T-helper 22 cell (primary cell): Measurements from ENCODE around the gene TMEM212.

Experiments used
- DNase-seq: peaks from one replicate; pipeline ENCODE4 v3.0.0-alpha.2; 2020; ENCODE audit warnings: low read depth

The TMEM212 gene

DNA sequence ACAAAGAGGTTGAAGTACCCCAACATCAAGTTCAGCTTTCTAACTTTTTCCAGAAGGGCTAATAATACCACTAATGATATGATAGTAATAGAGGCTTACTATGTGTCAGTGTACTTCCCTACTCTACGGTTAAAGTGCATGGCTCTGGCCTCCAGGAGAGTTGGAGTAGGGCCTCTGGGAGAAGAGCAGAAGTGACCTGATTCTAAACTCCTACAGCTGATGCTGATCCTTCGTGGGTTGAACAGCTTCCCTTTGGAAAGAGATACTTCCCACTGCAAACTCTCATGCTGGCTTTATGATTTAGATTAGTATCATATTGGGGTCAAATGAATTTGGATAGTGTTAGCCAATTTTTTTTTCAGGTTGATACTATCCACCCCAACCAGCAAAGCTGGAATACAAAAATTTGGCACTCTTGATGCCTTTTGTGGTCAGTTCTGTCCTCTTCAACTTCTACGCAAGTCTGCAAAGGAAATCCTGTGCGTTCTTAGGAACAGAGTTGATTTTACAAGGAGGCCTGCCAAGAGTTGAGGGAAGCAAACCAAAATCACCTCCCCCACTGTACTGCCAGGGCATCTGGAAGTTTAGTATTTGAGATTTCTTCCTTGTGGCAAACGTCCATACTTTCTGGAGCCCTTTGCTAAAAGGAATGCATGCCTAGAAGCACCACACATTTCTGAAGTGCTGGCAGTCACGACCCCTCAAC, 17.8 kb downstream of the TMEM212 start:
- DNase-seq: no peak

DNA sequence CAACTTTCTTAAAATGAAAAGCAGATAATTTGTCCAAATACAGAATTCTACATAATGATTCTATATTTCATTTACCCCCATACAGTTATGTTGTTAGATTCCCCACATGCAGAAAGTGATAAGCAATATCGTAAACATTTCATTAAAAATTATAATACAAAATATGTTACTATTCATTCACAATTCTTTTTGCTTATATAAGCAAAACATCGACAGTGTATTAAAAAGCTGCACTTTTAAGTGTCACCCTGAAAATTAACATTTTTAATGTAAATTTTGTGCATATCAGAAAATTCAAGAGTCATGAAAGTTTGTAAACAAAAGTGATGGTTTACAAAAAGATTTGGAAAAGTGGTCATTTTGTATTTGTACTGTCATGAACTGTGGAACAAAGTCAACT, 19.2 kb downstream of the TMEM212 start:
- no peak for DNase-seq

DNA sequence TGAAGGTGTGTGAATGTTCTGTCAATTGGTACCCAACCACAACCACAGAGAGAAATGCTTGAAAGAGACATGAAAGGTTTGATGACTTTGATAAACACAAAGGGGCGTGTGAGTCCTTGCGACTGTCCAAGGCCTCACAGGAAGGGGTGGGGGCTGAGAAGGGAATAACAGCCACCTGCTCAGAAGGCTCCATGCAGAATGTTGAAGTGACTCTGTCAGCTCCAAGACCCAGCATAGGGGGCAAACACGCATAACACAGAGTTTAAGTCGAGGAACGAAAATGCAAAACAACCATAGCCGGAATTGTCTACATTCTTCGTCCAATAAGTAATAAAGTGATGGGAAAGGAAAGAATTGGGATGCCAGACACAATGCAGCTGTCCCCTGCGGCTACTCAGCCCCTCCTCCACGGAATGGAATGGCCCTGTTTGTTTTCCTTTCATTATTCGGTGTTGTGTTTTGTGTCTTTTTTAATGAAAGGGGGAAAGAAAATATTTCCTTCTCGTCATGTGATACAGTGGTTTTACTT, 19.9 kb downstream of the TMEM212 start:
- DNase-seq: no peak

DNA sequence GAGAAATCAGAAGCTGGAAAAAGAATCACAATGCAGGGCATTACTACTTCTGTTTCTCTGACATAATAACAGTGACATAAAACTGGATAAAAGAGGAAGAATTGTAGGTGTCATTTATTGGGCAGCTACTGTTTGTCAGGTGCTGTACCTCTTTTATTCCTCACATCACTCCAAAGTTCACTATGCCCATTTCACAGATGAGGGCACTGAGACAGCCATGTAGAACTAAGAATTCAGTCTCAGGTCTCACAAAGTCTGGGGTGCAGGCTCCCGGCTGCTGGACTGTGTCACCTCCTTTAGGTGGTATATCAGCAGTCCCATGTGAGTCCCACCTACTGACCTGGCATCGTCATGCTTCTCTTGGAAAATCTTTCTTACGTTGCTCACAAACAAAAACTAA, 20.8 kb downstream of the TMEM212 start:
- DNase-seq: no peak

DNA sequence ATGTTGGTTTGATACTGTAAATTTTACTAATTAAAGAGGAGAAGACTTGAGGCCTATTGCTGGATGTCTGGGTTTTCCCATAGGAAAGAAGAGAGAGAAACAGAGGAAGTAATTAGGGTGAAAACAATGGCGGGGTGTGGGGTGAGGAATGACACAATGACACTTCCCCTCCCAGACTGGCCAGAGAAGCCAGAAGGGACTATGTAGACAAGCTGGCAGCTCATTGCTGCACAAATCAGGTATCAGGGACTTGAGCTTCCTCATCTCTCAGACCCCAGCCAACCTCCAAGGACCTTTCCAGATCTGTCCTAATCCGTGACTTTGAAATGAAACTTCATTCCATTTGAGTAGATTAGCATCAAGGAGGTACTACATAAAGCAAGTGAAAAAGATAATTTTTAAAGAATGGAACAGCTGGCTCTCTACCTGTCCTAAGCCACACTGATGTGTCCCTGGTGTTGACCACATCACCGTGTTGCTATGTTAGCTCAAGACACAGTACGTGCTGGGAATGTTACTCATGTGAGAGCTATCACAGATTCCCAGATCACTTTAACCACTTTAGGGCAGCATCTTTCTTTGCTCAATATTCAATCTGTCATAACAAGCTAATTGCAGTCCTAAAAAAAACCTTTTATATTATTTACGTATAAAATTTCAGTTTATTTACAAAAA, 22.2 kb downstream of the TMEM212 start:
- DNase-seq: no peak

DNA sequence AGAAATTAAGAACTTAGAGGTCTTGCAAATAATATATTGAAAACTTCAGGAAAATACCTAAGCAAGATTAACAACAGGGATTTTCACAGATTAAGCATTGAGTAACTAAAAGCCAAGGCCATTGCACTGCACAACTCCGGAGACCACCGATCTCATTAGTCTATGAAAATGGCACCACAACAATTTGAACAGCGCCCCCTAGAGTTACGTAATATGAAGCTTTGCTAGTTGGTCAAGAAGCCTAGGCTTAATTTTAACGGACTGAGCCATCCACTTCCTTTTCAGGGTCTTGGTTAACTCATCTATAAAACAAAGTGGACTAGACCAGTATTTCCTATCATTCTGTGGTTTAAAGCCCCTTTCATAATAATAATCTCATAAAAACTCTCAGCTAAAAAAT, 24.8 kb downstream of the TMEM212 start:
- no peak for DNase-seq

DNA sequence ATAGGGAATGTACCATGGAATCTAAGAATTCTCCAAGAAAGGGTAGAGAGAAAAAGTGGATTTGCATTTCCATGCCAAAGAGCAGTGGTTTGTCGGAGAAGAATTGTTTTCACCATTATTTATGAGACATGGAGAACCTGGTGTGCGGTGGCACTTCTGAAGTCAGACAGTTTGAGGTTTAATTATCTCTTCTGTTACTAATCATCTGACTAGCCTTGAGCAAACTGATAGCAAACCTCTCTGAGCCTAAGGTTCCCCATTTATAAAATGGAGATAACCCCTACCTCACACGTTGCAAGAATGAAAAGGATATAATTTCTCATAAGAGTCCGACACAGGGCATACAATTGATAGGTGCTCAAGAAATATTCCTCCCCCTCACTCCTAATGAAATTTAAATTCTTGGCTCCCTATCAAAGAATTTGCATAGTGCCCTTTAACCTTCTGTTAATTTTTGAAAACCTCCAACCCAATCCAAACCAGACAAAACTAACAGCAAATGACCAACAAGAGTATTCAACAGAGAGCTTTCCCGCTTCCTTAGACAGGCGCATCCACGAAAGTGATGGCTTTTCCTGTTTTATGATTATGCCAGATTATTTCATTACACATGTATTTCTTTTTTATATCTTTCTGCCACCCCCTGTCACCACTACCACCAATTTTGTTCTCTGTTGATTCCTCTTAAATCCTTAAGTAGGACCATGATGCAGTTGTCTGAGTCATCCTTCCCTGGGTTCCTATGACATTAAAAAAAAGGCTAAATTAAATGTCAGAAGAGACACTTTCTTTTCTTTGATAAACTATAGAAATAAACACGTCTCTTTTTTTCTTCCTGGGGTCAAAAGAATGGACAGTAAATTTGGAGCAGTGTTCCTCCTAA, 28.5 kb downstream of the TMEM212 start:
- DNase-seq: no peak

DNA sequence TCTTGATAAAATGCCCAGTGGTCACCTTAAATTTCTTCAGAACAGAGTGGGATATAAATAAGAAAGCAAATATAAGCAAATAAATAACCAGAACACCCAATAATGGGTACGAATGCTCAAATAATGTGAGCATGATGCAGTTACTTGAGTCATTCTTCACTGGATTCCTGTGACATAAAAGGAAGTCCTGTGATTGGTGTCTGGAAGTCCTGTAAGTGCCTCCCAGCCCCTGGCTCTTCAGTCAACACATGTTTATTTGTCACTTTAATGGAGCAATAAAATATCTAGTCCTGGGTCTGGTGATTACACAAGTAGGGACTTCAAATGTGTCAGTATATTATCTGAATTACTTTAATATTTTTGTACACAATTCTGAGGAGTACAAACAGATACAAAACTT, 30.4 kb downstream of the TMEM212 start:
- no peak for DNase-seq

DNA sequence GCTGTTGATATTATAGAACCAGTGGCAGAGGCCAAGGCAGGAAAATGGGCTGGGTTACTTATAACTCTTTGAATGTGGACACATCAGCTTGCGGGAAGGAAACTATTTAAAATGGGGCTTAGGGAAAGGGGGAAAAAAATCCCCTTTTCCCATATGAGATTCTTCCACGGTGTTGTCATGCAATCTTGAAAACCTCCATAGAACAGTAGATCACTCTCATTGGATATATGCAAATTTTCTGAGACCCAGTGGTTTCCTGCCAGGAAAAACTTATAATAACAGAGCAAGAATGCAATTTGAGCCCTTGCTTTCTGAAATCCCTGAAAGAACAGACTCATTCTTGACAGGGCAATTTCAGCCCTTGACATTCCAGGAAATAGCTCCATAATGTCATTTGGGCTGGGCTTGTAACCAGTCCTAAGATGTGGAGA, 31.1 kb downstream of the TMEM212 start:
- no peak for DNase-seq

DNA sequence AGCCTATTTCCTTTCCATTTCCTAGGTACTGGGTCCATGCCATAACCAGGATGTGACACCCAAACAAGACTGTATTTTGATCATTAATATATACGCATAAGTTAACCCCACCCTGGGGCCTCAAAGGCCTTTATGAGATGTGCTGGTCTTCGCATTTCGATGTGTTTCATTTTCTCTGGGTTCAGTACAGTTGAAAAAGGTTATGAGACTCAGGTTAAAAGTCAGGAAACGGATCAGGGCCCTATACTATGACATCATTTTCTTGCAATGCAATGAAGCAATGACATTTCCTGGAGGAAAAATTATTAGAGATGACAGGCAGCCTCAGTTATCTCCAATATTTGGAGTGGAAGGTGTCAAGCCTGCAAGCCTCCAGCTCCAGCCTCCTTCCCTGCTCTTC, 31.7 kb downstream of the TMEM212 start:
- DNase-seq: no peak

DNA sequence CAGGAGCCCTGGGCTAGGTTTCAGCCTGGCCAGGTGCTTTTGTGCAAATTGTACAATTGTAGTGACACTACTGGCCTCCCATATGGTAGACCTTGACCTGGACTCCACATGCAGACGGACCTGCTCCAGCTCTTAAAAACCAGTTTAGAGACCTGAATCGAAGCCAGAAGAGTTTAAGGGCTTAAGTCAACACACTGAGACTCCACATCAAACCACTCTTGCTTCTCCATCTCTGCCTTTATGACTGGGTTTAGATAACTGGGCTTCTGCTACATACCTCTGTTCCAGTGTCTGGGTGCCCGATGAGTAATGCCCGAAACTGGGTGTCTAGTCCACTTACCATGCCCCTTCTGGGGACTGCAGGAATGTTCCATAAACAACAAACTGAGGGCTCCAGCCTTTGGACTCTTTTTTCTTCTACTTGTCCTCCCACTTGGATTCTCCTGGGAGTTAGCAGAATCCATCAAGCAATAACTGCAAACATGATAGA, 32.8 kb downstream of the TMEM212 start:
- DNase-seq: no peak

DNA sequence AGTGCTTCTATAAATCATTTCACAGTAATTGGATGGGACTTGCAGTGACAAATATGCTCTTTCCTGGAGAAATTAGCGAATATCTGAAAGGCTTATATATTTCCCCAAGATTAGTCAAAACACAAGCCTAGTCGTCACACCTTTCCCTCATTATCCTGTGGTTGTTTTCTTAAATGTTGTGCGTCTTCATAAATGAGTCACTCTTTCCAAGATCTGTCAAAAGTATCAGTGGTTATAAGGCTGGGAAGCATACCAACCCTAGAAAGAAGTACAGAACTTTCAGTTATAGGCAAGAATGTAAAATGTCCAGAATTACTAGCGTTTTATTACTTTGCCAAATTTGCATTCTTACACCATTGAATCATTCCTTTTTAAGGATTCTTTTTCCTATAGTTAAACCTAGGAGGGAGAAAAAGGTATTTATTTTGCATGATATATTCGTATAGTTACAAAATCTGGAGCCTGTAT, 33.6 kb downstream of the TMEM212 start:
- DNase-seq: no peak

DNA sequence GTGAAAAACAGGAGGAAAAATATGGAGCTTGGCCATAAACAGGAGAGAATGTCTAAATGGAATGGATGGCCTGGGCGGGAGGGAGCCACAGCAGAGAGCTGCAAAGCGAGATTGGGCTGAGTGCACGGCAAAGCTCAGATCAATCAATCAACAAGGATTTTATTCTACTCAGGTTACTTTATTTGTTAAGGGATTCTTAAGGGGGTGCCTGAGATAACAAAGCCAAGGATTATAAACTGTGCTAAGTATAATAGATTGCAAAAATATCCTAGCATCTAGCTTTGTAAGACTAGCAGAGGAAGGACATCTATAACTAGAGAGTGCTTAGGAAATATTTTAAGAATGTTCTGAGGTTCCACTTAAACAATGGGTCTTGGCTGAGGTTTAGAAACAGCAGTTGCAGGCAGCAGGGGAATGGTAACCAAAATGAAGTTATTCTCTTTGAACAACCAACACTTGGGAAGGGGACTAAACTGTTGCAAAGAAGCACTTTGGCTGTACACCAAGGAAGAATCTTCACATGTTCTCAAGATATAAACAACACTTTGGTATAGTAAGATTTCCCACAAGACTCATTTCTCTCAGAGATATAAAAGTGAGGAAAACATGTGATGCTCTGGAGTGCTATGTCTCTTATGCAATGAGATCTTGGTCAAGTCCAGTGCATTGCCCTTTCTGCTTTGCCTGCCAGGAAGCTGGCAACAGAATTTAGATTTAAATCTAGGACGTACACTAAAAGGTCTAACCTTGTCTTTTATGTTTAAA, 35.5 kb downstream of the TMEM212 start:
- no peak for DNase-seq

DNA sequence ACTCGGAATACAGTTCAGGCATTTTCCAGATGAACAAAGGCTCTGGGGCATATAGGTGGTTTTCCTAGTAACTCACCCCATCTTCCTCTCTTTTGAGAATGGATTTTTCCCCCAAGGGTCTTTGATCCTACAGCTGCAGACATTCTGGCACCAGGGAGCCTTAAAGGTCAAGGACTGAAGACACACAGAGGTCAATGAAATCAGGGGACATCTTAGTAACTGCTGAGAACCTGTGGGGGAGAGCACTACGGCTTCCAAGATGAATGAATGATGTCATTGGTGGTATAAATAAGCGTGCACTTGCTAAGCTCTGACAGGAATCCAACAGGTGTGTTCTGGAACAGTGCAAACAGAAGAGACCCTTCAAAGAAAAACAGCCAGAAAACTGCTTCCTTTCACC, 36.3 kb downstream of the TMEM212 start:
- no peak for DNase-seq

DNA sequence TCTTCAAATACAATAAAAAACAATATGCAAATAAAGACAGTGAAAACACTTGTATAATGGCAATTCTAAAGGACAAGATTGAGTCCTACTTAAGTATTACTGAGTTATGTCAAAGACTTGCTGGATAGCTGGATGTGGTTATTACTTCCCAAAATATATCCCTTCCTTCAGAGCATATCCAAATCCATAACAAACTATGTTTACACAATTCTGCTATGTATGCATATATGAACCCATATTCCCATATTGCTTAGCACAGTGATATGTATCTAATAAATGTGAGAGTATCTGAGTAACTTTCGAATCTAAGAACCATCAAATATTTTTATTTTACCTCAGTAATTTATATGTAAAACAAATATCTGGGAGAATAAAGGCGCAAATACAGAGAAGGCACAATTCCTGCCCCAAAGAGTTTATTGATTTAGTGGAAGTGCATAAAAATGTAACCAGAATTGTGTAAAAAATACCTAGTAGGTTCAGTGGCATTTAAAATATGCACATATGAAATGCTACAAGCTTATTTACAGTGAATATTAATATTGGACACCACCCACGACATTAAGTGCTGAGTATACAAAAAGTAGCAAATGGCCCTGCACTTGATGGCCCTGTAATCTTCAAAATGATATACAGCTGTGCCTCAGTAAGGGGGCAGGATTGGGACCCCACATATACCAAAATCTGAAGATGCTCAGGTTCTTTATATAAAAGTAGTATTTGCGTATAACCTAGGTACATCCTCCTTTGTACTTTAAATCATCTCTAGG, 37.1 kb downstream of the TMEM212 start:
- DNase-seq: no peak

DNA sequence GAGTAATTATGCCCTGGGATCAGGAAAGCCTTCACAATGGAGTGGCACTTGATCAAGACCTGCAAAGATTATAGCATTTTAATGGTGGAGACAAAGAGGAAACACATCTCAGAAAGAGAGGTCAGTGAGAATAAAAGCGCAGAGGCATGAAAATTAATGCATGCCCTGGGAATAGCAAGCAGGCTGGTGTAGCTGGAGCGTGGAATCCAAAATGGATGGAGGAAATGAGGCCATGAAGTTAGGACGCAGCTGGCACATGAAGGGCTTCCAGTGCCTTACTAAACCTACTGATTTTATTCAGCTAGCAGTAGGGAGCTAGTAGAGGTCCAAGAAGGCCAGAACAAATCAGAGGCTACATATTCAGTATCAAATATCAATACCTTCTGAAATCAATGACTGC, 38.1 kb downstream of the TMEM212 start:
- no peak for DNase-seq

DNA sequence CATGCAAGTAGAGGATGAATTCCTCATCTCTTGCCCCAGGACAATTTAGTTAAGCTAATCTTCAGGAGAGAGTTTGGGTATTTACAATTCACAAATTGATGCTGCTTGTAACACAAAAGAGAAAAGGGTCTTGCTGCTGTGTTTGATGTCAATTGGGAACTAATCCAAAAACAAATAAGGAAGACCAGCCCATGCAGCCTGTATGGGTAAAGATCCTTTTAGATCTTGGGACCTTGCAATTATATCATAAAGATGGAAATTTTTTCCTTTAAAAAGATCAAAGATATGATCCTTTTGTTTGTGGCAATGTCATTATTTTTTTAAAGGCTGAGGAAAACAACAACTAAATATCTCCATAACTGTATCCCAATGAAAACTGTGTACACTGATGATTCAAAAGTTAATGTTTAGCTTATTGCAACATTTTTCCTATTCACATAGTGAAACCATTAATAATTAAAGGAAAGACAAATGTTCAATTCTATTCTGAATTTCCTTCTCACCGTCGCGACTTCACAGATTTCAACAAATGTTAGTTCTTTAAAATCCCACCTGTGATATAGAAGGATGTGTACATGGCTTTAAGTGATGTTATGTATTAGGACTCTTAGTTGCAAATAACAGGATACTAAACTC, 40.2 kb downstream of the TMEM212 start:
- no peak for DNase-seq

DNA sequence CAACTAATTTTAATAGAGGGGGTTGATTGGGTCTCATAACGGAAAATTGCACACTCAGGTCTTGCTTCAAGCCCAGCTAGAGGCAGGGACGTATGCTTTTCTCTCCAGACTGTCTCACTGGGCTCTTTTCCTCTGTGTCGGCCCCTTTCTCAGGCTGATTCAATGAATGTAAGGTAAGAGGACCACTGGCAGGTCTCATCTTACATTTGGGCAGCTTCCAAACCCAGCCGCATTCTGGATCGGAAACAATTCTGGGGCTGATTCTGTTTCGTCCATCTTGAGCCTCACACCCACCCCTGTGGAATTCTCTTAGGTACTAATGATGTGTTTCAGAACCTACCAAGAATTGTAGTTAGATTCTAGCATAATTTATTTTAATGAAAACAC, 40.7 kb downstream of the TMEM212 start:
- DNase-seq: no peak

DNA sequence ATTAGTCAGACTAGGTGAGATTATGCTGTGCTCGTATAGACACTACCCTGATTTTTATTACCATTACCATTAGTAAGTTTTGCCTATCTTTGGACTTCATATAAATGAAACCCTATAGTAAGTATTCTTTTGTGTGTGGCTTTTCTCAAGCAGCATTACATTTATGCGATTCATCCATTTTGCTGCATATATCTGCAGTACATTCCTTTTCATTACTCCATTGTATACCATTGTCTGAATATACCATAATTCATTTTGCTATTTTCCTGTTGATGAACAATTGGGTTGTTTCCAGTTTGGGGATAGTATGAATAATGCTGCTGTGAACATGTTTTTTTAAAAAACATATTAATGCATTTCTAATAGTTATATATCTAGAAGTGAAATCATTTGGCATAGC, 45.3 kb downstream of the TMEM212 start:
- no peak for DNase-seq

DNA sequence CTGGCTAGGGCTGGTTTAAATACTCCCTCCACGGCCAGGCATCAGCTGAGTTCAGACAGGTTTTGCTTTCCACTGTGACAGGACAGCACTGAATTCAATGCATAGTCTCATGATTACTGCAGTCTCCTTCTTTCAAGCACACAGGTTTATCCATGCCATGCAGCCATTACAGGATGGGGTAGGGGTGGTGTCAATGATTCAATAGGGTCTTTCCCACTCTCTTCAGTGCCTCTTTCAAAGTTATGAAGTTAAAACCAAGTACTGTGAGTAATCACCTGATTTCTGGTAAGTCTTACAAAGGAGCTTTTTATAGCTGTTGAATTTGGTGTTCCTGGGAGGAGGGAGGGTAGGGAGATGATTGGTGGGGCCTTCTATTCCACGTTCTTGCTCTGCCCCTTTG, 47.2 kb downstream of the TMEM212 start:
- no peak for DNase-seq
